Activated T-cell treated with anti-CD3 and anti-CD28 coated beads, Interleukin-2, amount 50 U/mL, for 48 hours (primary cell): ENCODE results near the gene LHCGR.
"Not testable (repeated sequence)": the region's sequence is repeated elsewhere in the genome, so short reads cannot be mapped to it uniquely, and the experiment has no call there.

Experiments
- DNase-seq, 2 experiments: peaks; one replicate each; pipeline ENCODE4 v3.0.0-alpha.2; 2020

LHCGR gene

GRCh38 chr2:48739236-48739635 is 16.3 kb downstream of the LHCGR start:
- DNase-seq, result not testable (repeated sequence)

- no peak for DNase-seq
Measured at GRCh38 chr2:48738806-48739205, 16.7 kb downstream of the LHCGR start.

- no peak for DNase-seq
Measured at GRCh38 chr2:48736251-48736650, 19.3 kb downstream of the LHCGR start.

- DNase-seq, result no peak
Measured at GRCh38 chr2:48734576-48735303, 20.8 kb downstream of the LHCGR start.

- no peak for DNase-seq
Measured at GRCh38 chr2:48733067-48733503, 22.4 kb downstream of the LHCGR start.

GRCh38 chr2:48728840-48729239 is 26.7 kb downstream of the LHCGR start:
- DNase-seq, result no peak

- DNase-seq, result no peak
Measured at GRCh38 chr2:48728295-48728694, 27.2 kb downstream of the LHCGR start.

GRCh38 chr2:48727560-48727959 is 28.0 kb downstream of the LHCGR start:
- no peak for DNase-seq

- DNase-seq, result no peak
Measured at GRCh38 chr2:48725696-48726494, 29.6 kb downstream of the LHCGR start.

- no peak for DNase-seq
Measured at GRCh38 chr2:48724278-48724677, 31.2 kb downstream of the LHCGR start.

GRCh38 chr2:48723129-48723528 is 32.4 kb downstream of the LHCGR start:
- no peak for DNase-seq

- no peak for DNase-seq
Measured at GRCh38 chr2:48722391-48722790, 33.1 kb downstream of the LHCGR start.

- no peak for DNase-seq
Measured at GRCh38 chr2:48721158-48721557, 34.4 kb downstream of the LHCGR start.

- no peak for DNase-seq
Measured at GRCh38 chr2:48719480-48720177, 35.9 kb downstream of the LHCGR start.

- DNase-seq, result no peak
Measured at GRCh38 chr2:48717846-48718245, 37.7 kb downstream of the LHCGR start.

- no peak for DNase-seq
Measured at GRCh38 chr2:48715956-48716355, 39.6 kb downstream of the LHCGR start.

GRCh38 chr2:48715042-48715899 is 40.3 kb downstream of the LHCGR start:
- no peak for DNase-seq

- DNase-seq, result no peak
Measured at GRCh38 chr2:48714245-48714644, 41.3 kb downstream of the LHCGR start.

- no peak for DNase-seq
Measured at GRCh38 chr2:48713647-48714046, 41.9 kb downstream of the LHCGR start.

GRCh38 chr2:48712151-48712550 is 43.4 kb downstream of the LHCGR start:
- DNase-seq, result no peak

GRCh38 chr2:48711343-48711742 is 44.2 kb downstream of the LHCGR start:
- no peak for DNase-seq
